LNCaP clone FGC (cell line): Measurements from ENCODE around the gene MYH16.

Experiments
- DNase-seq: peaks from one replicate; pipeline ENCODE4 v3.0.0-alpha.2; 2011; ENCODE audit warnings: low read depth
- H3K4me3 ChIP-seq: 2 replicates; pipeline ENCODE4 v1.5.1; 2011; ENCODE audit warnings: mild to moderate bottlenecking, low read depth, low read length, control low read depth
- TF ChIP-seq, protein P1 (sequence below): IDR thresholded peaks from 2 replicates; pipeline ENCODE4 v1.5.1; 2012; ENCODE audit warnings: mild to moderate bottlenecking; ENCODE audit not compliant: control insufficient read depth, insufficient read depth; ENCODE audit errors: extremely low read depth

MYH16 gene

DNA sequence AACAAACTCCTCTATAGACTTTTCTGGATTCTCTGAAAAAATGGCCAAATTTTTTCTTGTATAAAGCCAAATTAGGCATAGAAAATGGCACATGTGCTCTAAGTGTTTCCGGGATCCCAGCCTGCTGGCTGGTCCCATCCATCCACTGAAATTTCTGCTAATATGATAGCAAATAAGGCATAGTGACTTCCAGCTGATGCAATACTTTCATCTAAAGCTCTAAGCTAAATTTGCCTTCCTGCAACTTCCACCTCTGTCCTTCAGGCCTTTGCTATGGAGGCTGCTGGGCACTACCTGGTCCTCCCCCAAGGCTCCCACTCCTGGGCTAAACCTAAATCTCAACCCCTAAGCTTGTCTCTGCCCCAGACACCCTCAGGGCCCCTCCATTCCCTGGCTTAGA, 20.5 kb downstream of the MYH16 start:
- no peak for DNase-seq
- no peak overlapping the region for H3K4me3 ChIP-seq
- TF ChIP-seq, protein P1, sequence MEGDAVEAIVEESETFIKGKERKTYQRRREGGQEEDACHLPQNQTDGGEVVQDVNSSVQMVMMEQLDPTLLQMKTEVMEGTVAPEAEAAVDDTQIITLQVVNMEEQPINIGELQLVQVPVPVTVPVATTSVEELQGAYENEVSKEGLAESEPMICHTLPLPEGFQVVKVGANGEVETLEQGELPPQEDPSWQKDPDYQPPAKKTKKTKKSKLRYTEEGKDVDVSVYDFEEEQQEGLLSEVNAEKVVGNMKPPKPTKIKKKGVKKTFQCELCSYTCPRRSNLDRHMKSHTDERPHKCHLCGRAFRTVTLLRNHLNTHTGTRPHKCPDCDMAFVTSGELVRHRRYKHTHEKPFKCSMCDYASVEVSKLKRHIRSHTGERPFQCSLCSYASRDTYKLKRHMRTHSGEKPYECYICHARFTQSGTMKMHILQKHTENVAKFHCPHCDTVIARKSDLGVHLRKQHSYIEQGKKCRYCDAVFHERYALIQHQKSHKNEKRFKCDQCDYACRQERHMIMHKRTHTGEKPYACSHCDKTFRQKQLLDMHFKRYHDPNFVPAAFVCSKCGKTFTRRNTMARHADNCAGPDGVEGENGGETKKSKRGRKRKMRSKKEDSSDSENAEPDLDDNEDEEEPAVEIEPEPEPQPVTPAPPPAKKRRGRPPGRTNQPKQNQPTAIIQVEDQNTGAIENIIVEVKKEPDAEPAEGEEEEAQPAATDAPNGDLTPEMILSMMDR, result no peak

DNA sequence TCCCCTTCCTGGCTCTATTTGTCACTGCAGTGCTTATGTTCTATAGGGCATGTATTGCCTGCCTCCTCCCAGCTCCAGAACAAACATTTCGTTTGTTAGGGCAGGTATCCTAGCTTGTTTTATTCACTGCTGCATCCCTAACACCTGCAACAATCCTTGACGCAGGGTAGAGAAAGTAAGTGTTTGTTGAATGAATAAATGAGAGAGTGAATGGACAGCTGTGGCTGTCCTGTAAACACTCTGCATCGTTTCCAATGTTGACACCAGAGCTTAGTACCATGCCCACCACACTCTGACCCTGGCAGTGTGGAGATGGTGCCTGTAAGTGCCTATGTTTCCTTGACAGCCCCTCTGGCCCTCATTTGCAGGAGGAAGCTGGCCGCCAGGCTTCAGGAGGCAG, 21.0 kb downstream of the MYH16 start:
- no peak for DNase-seq
- H3K4me3 ChIP-seq, result no peak overlapping the region
- TF ChIP-seq, protein P1, result no peak

GRCh38 chr7:99296471-99296870, 23.8 kb downstream of the MYH16 start:
- no peak overlapping the region for H3K4me3 ChIP-seq
- no peak for DNase-seq

GRCh38 chr7:99301496-99301895, 28.9 kb downstream of the MYH16 start:
- no peak for DNase-seq
- H3K4me3 ChIP-seq, result no peak overlapping the region
- TF ChIP-seq, protein P1, result no peak

More at GRCh38 chr7:99296471-99296870, 23.8 kb downstream of the MYH16 start:
- TF ChIP-seq, protein P1, result no peak

- no peak overlapping the region for H3K4me3 ChIP-seq
- DNase-seq, result no peak
- TF ChIP-seq, protein P1, result no peak
These were observed 33.0 kb downstream of the MYH16 start for GRCh38 chr7:99305473-99306260.

- H3K4me3 ChIP-seq, result no peak overlapping the region
- TF ChIP-seq, protein P1, result no peak
- DNase-seq, result no peak
These were observed 35.9 kb downstream of the MYH16 start for GRCh38 chr7:99308461-99309074.
